Activated CD4-positive, alpha-beta T cell treated with anti-CD3 and anti-CD28 coated beads for 36 hours (primary cell): ENCODE results near the gene RGS7. TPM values are rescaled to one million over a fixed set of nuclear protein-coding genes. Genes with fewer than 3 reads are reported as not detected.

Experiments
- microRNA-seq: library from miRNA; unstranded; fragments of <30 nt; microRNA quantifications from one replicate; pipeline ENCODE4 v1.2.0, GENCODE V29; 2021; ENCODE audit warnings: borderline replicate concordance
- total RNA-seq, 2 experiments: library from RNA; stranded (reverse); gene quantifications; one replicate each; pipeline ENCODE4 v1.2.3, GENCODE V29; 2021

RGS7 gene
- total RNA-seq, 2 experiments from 2014 or later: not detected

Small RNAs within 50 kb of the gene (microRNA-seq; reads per million reads assigned to microRNA genes)
- gene MIR3123: not detected

Other genes starting within 250 kb of the RGS7 start
- gene FH, start 162.6 kb upstream of the RGS7 start, total RNA-seq: 10 to 100 TPM; 80.2 to 94.3 TPM
- under 1 TPM in 1 of 2 experiments, not detected in 1; 0.33 TPM for gene KMO, start 175.2 kb upstream of the RGS7 start, total RNA-seq